Thymus (tissue), 14 donors: Measurements from ENCODE around the gene SPATA2L. TPM values are rescaled to one million over a fixed set of nuclear protein-coding genes. Genes with fewer than 3 reads are reported as not detected.

Experiments
- DNase-seq, 9 donors: peaks; one replicate each; pipeline ENCODE4 v3.0.0-alpha.2; 2013; ENCODE audit warnings: low spot score in 9 of 9, low read depth in 6 of 9, missing footprints in 1 of 9
- H3K27ac ChIP-seq, 2 donors: one replicate each; pipeline ENCODE4 v1.5.1; 2013; ENCODE audit warnings: control low read depth in 1 of 2, low read depth in 1 of 2, low read length in 1 of 2, mild to moderate bottlenecking in 1 of 2, moderate library complexity in 1 of 2
- H3K27me3 ChIP-seq, 2 donors: one replicate each; pipeline ENCODE4 v1.5.1; 2013; ENCODE audit warnings: low read length in 1 of 2; ENCODE audit not compliant: control insufficient read depth in 2 of 2, insufficient read depth in 1 of 2
- H3K36me3 ChIP-seq, 2 donors: one replicate each; pipeline ENCODE4 v1.5.1; 2013; ENCODE audit warnings: low read length in 1 of 2, mild to moderate bottlenecking in 1 of 2, moderate library complexity in 1 of 2; ENCODE audit not compliant: control insufficient read depth in 2 of 2, insufficient read depth in 2 of 2
- H3K4me1 ChIP-seq, 2 donors: one replicate each; pipeline ENCODE4 v1.5.1; 2013; ENCODE audit warnings: low read length in 2 of 2; ENCODE audit not compliant: control insufficient read depth in 2 of 2, insufficient read depth in 2 of 2
- H3K4me3 ChIP-seq, 2 donors: one replicate each; pipeline ENCODE4 v1.5.1; 2013; ENCODE audit warnings: low read length in 2 of 2, control low read depth in 1 of 2, mild to moderate bottlenecking in 1 of 2
- H3K9me3 ChIP-seq, 2 donors: one replicate each; pipeline ENCODE4 v1.5.1; 2013; ENCODE audit warnings: low read length in 1 of 2, mild to moderate bottlenecking in 1 of 2; ENCODE audit not compliant: control insufficient read depth in 2 of 2, insufficient read depth in 1 of 2
- WGBS: extraction: QIAGEN DNeasy Blood & Tissue Kit; methylation state at CpG from one replicate; pipeline ENCODE4 v1.1.7; 2013; 5-methylcytosine and 5-hydroxymethylcytosine counted together
- long read RNA-seq, 10 donors: transcript quantifications; one replicate each; lab custom pipeline, GENCODE V29; 2026
- polyA plus RNA-seq: library from polyadenylated mRNA; stranded (reverse); fragments of 200-250 nt; gene quantifications from one replicate; pipeline ENCODE4 v1.2.3, GENCODE V29; 2013
- total RNA-seq: library from RNA; stranded (reverse); fragments of 120-200 nt; gene quantifications from one replicate; pipeline ENCODE4 v1.2.4, GENCODE V29; 2013
- donor health status: healthy.

The SPATA2L gene
- 6.8 TPM for total RNA-seq
- 9.1 TPM for polyA plus RNA-seq
- long read RNA-seq, donor 1 = 0 reads
- long read RNA-seq, donor 2 = 0 reads
- long read RNA-seq, donor 3, partial matches to known transcripts = 8 of 10 reads
- long read RNA-seq, donor 3, other reads (novel, unspliced or antisense) = 0 of 10 reads
- long read RNA-seq, donor 4, partial matches to known transcripts = 0 of 2 reads
- long read RNA-seq, donor 4, other reads (novel, unspliced or antisense) = 0 of 2 reads
- long read RNA-seq, donor 5, partial matches to known transcripts = 7 of 8 reads
- long read RNA-seq, donor 5, other reads (novel, unspliced or antisense) = 0 of 8 reads
- long read RNA-seq, donor 6, partial matches to known transcripts = 0 of 4 reads
- long read RNA-seq, donor 6, other reads (novel, unspliced or antisense) = 0 of 4 reads
- long read RNA-seq, donor 7, partial matches to known transcripts = 0 of 1 reads
- long read RNA-seq, donor 7, other reads (novel, unspliced or antisense) = 0 of 1 reads
- long read RNA-seq, donor 8 = 0 reads
- long read RNA-seq, donor 9 = 0 reads
- long read RNA-seq, donor 10, partial matches to known transcripts = 0 of 4 reads
- long read RNA-seq, donor 10, other reads (novel, unspliced or antisense) = 0 of 4 reads

GRCh38 chr16:89701425-89702406 lies at the start of gene SPATA2L:
Gene SPATA2L (minus strand): TSS chr16:89701705. CDS start chr16:89701232, 473 bp downstream.
- WGBS = under 1% methylated on average over 97 of the region's 97 CpGs
- Histone ChIP-seq H3K9me3 (no peaks in the 10 kb centered on the region), H3K4me1 (peaks cover 20 to 29% of the 10 kb centered on the region in 2 donors), H3K27me3 (no peaks in the 10 kb centered on the region), H3K4me3 (peak within 1 kb of the TSS; percentile 68 to 83), H3K27ac (peak within 1 kb of the TSS; percentile 89 to 93), H3K36me3 (peaks cover 3 to 12% of the 10 kb centered on the region in 2 donors)
- DNase-seq = peak; percentile 91 to 98 (median 96)

GRCh38 chr16:89749637-89750036 lies 48.1 kb upstream of the SPATA2L start:
- 75% methylated on average over 10 of the region's 10 CpGs for WGBS
- Histone ChIP-seq H3K4me3 (no peak overlapping the region), H3K9me3 (no peaks in the 10 kb centered on the region), H3K27me3 (no peaks in the 10 kb centered on the region), H3K27ac (no peak overlapping the region), H3K36me3 (peaks cover 50 to 58% of the 10 kb centered on the region in 2 donors), H3K4me1 (peaks cover 0 to 2% of the 10 kb centered on the region in 2 donors)
- DNase-seq = no peak

GRCh38 chr16:89748921-89749320 lies 47.4 kb upstream of the SPATA2L start:
- peaks cover 57 to 65% of the 10 kb centered on the region in 2 donors for H3K36me3 ChIP-seq
- DNase-seq = no peak
- 96% methylated on average over 11 of the region's 11 CpGs for WGBS
- H3K4me1 ChIP-seq = peaks cover 0 to 2% of the 10 kb centered on the region in 2 donors
- H3K4me3 ChIP-seq = no peak overlapping the region
- H3K27me3 ChIP-seq = no peaks in the 10 kb centered on the region
- H3K27ac ChIP-seq = no peak overlapping the region
- peaks cover 0 to 2% of the 10 kb centered on the region in 2 donors for H3K9me3 ChIP-seq

- H3K27ac ChIP-seq = no peak overlapping the region
- H3K9me3 ChIP-seq = peaks cover 0 to 2% of the 10 kb centered on the region in 2 donors
- peaks cover 54 to 60% of the 10 kb centered on the region in 2 donors for H3K36me3 ChIP-seq
- 99% methylated on average over 9 of the region's 9 CpGs for WGBS
- no peak for DNase-seq
- no peaks in the 10 kb centered on the region for H3K27me3 ChIP-seq
- no peak overlapping the region for H3K4me3 ChIP-seq
- peaks cover 0 to 2% of the 10 kb centered on the region in 2 donors for H3K4me1 ChIP-seq
Observed at GRCh38 chr16:89748076-89748475, 46.6 kb upstream of the SPATA2L start.

GRCh38 chr16:89746043-89746442 lies 44.5 kb upstream of the SPATA2L start:
- DNase-seq = no peak
- peaks cover 0 to 2% of the 10 kb centered on the region in 2 donors for H3K4me1 ChIP-seq
- 95% methylated on average over 15 of the region's 15 CpGs for WGBS
- no peak overlapping the region for H3K4me3 ChIP-seq
- no peak overlapping the region for H3K27ac ChIP-seq
- peaks cover 0 to 2% of the 10 kb centered on the region in 2 donors for H3K9me3 ChIP-seq
- no peaks in the 10 kb centered on the region for H3K27me3 ChIP-seq
- H3K36me3 ChIP-seq = peaks cover 57 to 68% of the 10 kb centered on the region in 2 donors

GRCh38 chr16:89744813-89745212 lies 43.3 kb upstream of the SPATA2L start:
- Histone ChIP-seq H3K27me3 (no peaks in the 10 kb centered on the region), H3K27ac (no peak overlapping the region), H3K36me3 (peaks cover 59 to 74% of the 10 kb centered on the region in 2 donors), H3K4me1 (peaks cover 0 to 2% of the 10 kb centered on the region in 2 donors), H3K9me3 (peaks cover 0 to 2% of the 10 kb centered on the region in 2 donors), H3K4me3 (no peak overlapping the region)
- WGBS = 97% methylated on average over 16 of the region's 16 CpGs
- DNase-seq = no peak

- 96% methylated on average over 4 of the region's 4 CpGs for WGBS
- peaks cover 0 to 2% of the 10 kb centered on the region in 2 donors for H3K9me3 ChIP-seq
- peaks cover 0 to 1% of the 10 kb centered on the region in 2 donors for H3K4me1 ChIP-seq
- no peak for DNase-seq
- peaks cover 62 to 77% of the 10 kb centered on the region in 2 donors for H3K36me3 ChIP-seq
- no peak overlapping the region for H3K27ac ChIP-seq
- no peak overlapping the region for H3K4me3 ChIP-seq
- H3K27me3 ChIP-seq = no peaks in the 10 kb centered on the region
Observed at GRCh38 chr16:89742948-89743347, 41.4 kb upstream of the SPATA2L start.

- no peak for DNase-seq
- Histone ChIP-seq H3K27me3 (no peaks in the 10 kb centered on the region), H3K4me3 (no peak overlapping the region), H3K27ac (no peak overlapping the region), H3K36me3 (peaks cover 67 to 82% of the 10 kb centered on the region in 2 donors), H3K4me1 (peaks cover 3 to 6% of the 10 kb centered on the region in 2 donors), H3K9me3 (peaks cover 0 to 2% of the 10 kb centered on the region in 2 donors)
- WGBS = 96% methylated on average over 11 of the region's 11 CpGs
Observed at GRCh38 chr16:89741342-89742014, 40.0 kb upstream of the SPATA2L start.
